K562 (cell line): Measurements from ENCODE around the gene ART4.

Experiments used
- FOXK1 ChIP-seq: sonication (generic); formaldehyde crosslinking; IDR thresholded peaks from 2 replicates; pipeline ENCODE4 v1.8.0; 2022; ENCODE audit warnings: missing genetic modification reagents, mild to moderate bottlenecking, borderline replicate concordance
- KAT8 ChIP-seq: fragments of 450-650 bp; IDR thresholded peaks from 2 replicates; pipeline ENCODE4 v1.6.1; 2016; ENCODE audit warnings: low read depth, mild to moderate bottlenecking
- LARP7 ChIP-seq: fragments of 450-650 bp; IDR thresholded peaks from 2 replicates; pipeline ENCODE4 v1.6.1; 2016
- NFYB ChIP-seq: IDR thresholded peaks from 2 replicates; pipeline ENCODE4 v1.6.1; 2011; ENCODE audit warnings: mild to moderate bottlenecking, moderate library complexity; ENCODE audit not compliant: insufficient read length; ENCODE audit errors: extremely low read depth
- POLR3A ChIP-seq: IDR thresholded peaks from 2 replicates; pipeline ENCODE4 v1.6.1; 2011; ENCODE audit warnings: borderline replicate concordance, mild to moderate bottlenecking, moderate library complexity; ENCODE audit not compliant: insufficient read length, insufficient read depth; ENCODE audit errors: extremely low read depth
- RAD51 ChIP-seq: fragments of 450-650 bp; IDR thresholded peaks from 2 replicates; pipeline ENCODE4 v1.7.1; 2016; ENCODE audit warnings: low read depth, mild to moderate bottlenecking, borderline replicate concordance
- ZBTB11 ChIP-seq, 3 experiments: fragments of 200-800 bp in 1 of 3; fragments of 250-450 bp in 1 of 3; fragments of 450-650 bp in 1 of 3; sonication (Bioruptor Pico) in 1 of 3; sonication (Bioruptor generic) in 1 of 3; formaldehyde crosslinking in 1 of 3; IDR thresholded peaks; 2 replicates each; pipeline versions ENCODE4 v1.6.1 to v1.8.0; 2016 to 2022; ENCODE audit warnings: mild to moderate bottlenecking in 2 of 3, missing genetic modification characterization in 2 of 3, missing compliant biosample characterization in 1 of 3, moderate library complexity in 1 of 3
- ZNF232 ChIP-seq: sonication (generic); formaldehyde crosslinking; IDR thresholded peaks from 2 replicates; pipeline ENCODE4 v1.8.0; 2022; ENCODE audit warnings: mild to moderate bottlenecking, missing genetic modification reagents
- ZNF318 ChIP-seq, 2 experiments: fragments of 450-650 bp; IDR thresholded peaks; 2 replicates each; pipeline ENCODE4 v1.6.1; 2016; ENCODE audit warnings: mild to moderate bottlenecking in 2 of 2, borderline replicate concordance in 1 of 2, low read depth in 1 of 2, moderate library complexity in 1 of 2
- TF ChIP-seq, protein P1 (sequence below): sonication (generic); formaldehyde crosslinking; IDR thresholded peaks from 2 replicates; pipeline ENCODE4 v1.8.1; 2022; ENCODE audit warnings: missing genetic modification reagents

DNA sequence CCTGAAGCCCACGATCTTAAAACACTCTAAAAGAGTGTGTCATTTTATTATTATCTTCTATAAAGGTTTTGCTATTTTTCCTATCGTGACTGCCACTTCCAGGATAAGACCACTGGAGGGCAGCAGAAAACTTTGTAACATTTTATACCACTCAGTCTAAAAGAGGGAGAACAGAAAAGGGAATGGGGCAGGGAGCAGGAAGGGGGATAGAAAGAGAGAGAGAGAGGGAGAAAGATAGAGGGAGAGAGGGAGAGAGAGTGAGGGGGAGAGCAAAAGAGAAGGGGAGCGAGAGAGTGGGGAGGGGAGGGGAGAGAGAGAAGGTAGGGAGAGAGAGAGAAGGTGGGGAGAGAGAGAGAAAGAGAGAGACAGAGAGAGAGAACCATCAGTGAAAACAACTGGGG is 2.0 kb upstream of the ART4 start:
- no peak for TF ChIP-seq NFYB
- TF ChIP-seq ZBTB11 (CRISPR knock-in tag; IDR thresholded peaks at IDR 0.05): no peak
- TF ChIP-seq KAT8: no peak
- TF ChIP-seq ZNF232: no peak
- no peak for TF ChIP-seq FOXK1 (CRISPR knock-in tag)
- TF ChIP-seq LARP7: no peak
- TF ChIP-seq ZNF318 (IDR thresholded peaks at IDR 0.05; ENCODE audit: borderline replicate concordance in 1 of 2, low read depth in 1 of 2): no peak
- TF ChIP-seq, protein P1, sequence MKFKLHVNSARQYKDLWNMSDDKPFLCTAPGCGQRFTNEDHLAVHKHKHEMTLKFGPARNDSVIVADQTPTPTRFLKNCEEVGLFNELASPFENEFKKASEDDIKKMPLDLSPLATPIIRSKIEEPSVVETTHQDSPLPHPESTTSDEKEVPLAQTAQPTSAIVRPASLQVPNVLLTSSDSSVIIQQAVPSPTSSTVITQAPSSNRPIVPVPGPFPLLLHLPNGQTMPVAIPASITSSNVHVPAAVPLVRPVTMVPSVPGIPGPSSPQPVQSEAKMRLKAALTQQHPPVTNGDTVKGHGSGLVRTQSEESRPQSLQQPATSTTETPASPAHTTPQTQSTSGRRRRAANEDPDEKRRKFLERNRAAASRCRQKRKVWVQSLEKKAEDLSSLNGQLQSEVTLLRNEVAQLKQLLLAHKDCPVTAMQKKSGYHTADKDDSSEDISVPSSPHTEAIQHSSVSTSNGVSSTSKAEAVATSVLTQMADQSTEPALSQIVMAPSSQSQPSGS (CRISPR knock-in tag): no peak
- TF ChIP-seq POLR3A: no peak
- TF ChIP-seq RAD51: no peak
